KMS-11 (cell line): ENCODE results near the gene NBAS.

Source experiments
- H2AFZ ChIP-seq: fragments of 200-600 bp; sonication (generic); 2 replicates; pipeline ENCODE4 v1.6.1; 2016; ENCODE audit warnings: antibody characterized with exemption, mixed run types, low read depth
- H3K27ac ChIP-seq: fragments of 200-600 bp; sonication (generic); 2 replicates; pipeline ENCODE4 v1.6.1; 2016; ENCODE audit warnings: mild to moderate bottlenecking, mixed run types
- H3K27me3 ChIP-seq: fragments of 200-600 bp; sonication (generic); 2 replicates; pipeline ENCODE4 v1.6.1; 2017; ENCODE audit warnings: mild to moderate bottlenecking, low read depth, mixed run types, moderate library complexity; ENCODE audit not compliant: insufficient read depth
- H3K36me3 ChIP-seq: fragments of 200-600 bp; sonication (generic); 2 replicates; pipeline ENCODE4 v1.6.1; 2017; ENCODE audit warnings: mild to moderate bottlenecking, mixed run types; ENCODE audit not compliant: insufficient read depth
- H3K4me1 ChIP-seq: fragments of 200-600 bp; sonication (generic); 2 replicates; pipeline ENCODE4 v1.6.1; 2016; ENCODE audit warnings: mild to moderate bottlenecking, low read depth, mixed run types; ENCODE audit not compliant: poor library complexity, severe bottlenecking
- H3K4me2 ChIP-seq: fragments of 200-600 bp; sonication (generic); 2 replicates; pipeline ENCODE4 v1.7.0; 2016; ENCODE audit warnings: mild to moderate bottlenecking, mixed run types
- H3K4me3 ChIP-seq: fragments of 200-600 bp; sonication (generic); IDR thresholded peaks from 2 replicates; pipeline ENCODE4 v1.6.1; 2017; ENCODE audit warnings: low read depth, low read length, mixed read lengths; ENCODE audit not compliant: insufficient read depth
- H3K79me2 ChIP-seq: fragments of 200-600 bp; sonication (generic); 2 replicates; pipeline ENCODE4 v1.6.1; 2016; ENCODE audit warnings: low read depth, mixed run types; ENCODE audit not compliant: insufficient read depth
- H3K9ac ChIP-seq: fragments of 200-600 bp; sonication (generic); 2 replicates; pipeline ENCODE4 v1.6.1; 2016; ENCODE audit warnings: mild to moderate bottlenecking, mixed run types
- H4K20me1 ChIP-seq: fragments of 200-600 bp; sonication (generic); 2 replicates; pipeline ENCODE4 v1.6.1; 2016; ENCODE audit warnings: mild to moderate bottlenecking, mixed run types; ENCODE audit not compliant: insufficient read depth
- TF ChIP-seq, protein P1 (sequence below): fragments of 200-600 bp; sonication (generic); conservative IDR thresholded peaks from 2 replicates; pipeline ENCODE4 v1.6.1; 2017; ENCODE audit warnings: low read depth, mild to moderate bottlenecking, antibody characterized with exemption, low read length, moderate library complexity, mixed read lengths

The NBAS gene

GRCh38 chr2:15571729-15572128, 10.6 kb upstream of the NBAS start:
- TF ChIP-seq, protein P1, sequence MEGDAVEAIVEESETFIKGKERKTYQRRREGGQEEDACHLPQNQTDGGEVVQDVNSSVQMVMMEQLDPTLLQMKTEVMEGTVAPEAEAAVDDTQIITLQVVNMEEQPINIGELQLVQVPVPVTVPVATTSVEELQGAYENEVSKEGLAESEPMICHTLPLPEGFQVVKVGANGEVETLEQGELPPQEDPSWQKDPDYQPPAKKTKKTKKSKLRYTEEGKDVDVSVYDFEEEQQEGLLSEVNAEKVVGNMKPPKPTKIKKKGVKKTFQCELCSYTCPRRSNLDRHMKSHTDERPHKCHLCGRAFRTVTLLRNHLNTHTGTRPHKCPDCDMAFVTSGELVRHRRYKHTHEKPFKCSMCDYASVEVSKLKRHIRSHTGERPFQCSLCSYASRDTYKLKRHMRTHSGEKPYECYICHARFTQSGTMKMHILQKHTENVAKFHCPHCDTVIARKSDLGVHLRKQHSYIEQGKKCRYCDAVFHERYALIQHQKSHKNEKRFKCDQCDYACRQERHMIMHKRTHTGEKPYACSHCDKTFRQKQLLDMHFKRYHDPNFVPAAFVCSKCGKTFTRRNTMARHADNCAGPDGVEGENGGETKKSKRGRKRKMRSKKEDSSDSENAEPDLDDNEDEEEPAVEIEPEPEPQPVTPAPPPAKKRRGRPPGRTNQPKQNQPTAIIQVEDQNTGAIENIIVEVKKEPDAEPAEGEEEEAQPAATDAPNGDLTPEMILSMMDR, result no peak
- no peaks in the 10 kb centered on the region for H3K79me2 ChIP-seq
- H3K4me2 ChIP-seq, result no peak overlapping the region
- H2AFZ ChIP-seq, result no peak overlapping the region
- H3K36me3 ChIP-seq, result no peaks in the 10 kb centered on the region
- no peak overlapping the region for H3K27ac ChIP-seq
- H3K27me3 ChIP-seq, result no peaks in the 10 kb centered on the region
- no peak overlapping the region for H3K4me3 ChIP-seq
- no peak overlapping the region for H3K9ac ChIP-seq
- no peaks in the 10 kb centered on the region for H3K4me1 ChIP-seq
- no peaks in the 10 kb centered on the region for H4K20me1 ChIP-seq

- Histone ChIP-seq H4K20me1 (no peaks in the 10 kb centered on the region), H3K9ac (no peak overlapping the region), H3K27me3 (no peaks in the 10 kb centered on the region), H3K4me2 (no peak overlapping the region), H3K79me2 (no peaks in the 10 kb centered on the region), H2AFZ (no peak overlapping the region), H3K27ac (no peak overlapping the region), H3K4me1 (no peaks in the 10 kb centered on the region), H3K4me3 (no peak overlapping the region), H3K36me3 (no peaks in the 10 kb centered on the region)
- TF ChIP-seq, protein P1, result no peak
Measured at GRCh38 chr2:15570104-15570503, 9.0 kb upstream of the NBAS start.

GRCh38 chr2:15568874-15569273, 7.7 kb upstream of the NBAS start:
- no peaks in the 10 kb centered on the region for H4K20me1 ChIP-seq
- H3K4me3 ChIP-seq, result no peak overlapping the region
- no peaks in the 10 kb centered on the region for H3K4me1 ChIP-seq
- H3K36me3 ChIP-seq, result no peaks in the 10 kb centered on the region
- no peak overlapping the region for H3K4me2 ChIP-seq
- H3K27me3 ChIP-seq, result no peaks in the 10 kb centered on the region
- no peak overlapping the region for H3K27ac ChIP-seq
- TF ChIP-seq, protein P1, result no peak
- H3K79me2 ChIP-seq, result no peaks in the 10 kb centered on the region
- H2AFZ ChIP-seq, result no peak overlapping the region
- H3K9ac ChIP-seq, result no peak overlapping the region

GRCh38 chr2:15566912-15567311, 5.8 kb upstream of the NBAS start:
- H4K20me1 ChIP-seq, result no peaks in the 10 kb centered on the region
- H3K4me3 ChIP-seq, result no peak overlapping the region
- no peaks in the 10 kb centered on the region for H3K27me3 ChIP-seq
- no peak overlapping the region for H3K9ac ChIP-seq
- no peaks in the 10 kb centered on the region for H3K79me2 ChIP-seq
- TF ChIP-seq, protein P1, result no peak
- H3K27ac ChIP-seq, result no peak overlapping the region
- H2AFZ ChIP-seq, result no peak overlapping the region
- no peaks in the 10 kb centered on the region for H3K4me1 ChIP-seq
- no peak overlapping the region for H3K4me2 ChIP-seq
- no peaks in the 10 kb centered on the region for H3K36me3 ChIP-seq
